Mesodermal cell (in vitro differentiated cells): ENCODE measurements around the gene F8.
"Not testable (repeated sequence)": the region's sequence is repeated elsewhere in the genome, so short reads cannot be mapped to it uniquely, and the experiment has no call there.

ENCODE experiments used
- H3K27ac ChIP-seq: 2 replicates; pipeline ENCODE4 v1.7.0; 2013; ENCODE audit warnings: mild to moderate bottlenecking, low read depth, low read length, moderate library complexity; ENCODE audit not compliant: severe bottlenecking
- H3K36me3 ChIP-seq: 2 replicates; pipeline ENCODE4 v1.7.1; 2013; ENCODE audit warnings: mild to moderate bottlenecking, low read length, moderate library complexity; ENCODE audit not compliant: control insufficient read depth, insufficient read depth
- H3K4me1 ChIP-seq: one replicate; pipeline ENCODE4 v1.7.1; 2013; ENCODE audit warnings: mild to moderate bottlenecking, low read length; ENCODE audit not compliant: insufficient read depth, control insufficient read depth, poor library complexity, severe bottlenecking
- H3K4me3 ChIP-seq: 2 replicates; pipeline ENCODE4 v1.7.0; 2013; ENCODE audit warnings: low read length, control low read depth, mild to moderate bottlenecking; ENCODE audit not compliant: insufficient read depth, poor library complexity, severe bottlenecking; ENCODE audit errors: extremely low read depth
- H3K9me3 ChIP-seq: 2 replicates; pipeline ENCODE4 v1.7.1; 2013; ENCODE audit warnings: mild to moderate bottlenecking, low read length, moderate library complexity; ENCODE audit not compliant: control insufficient read depth
- WGBS, 2 experiments: methylation state at CpG; one replicate each; pipeline ENCODE4 v1.1.5; 2013; ENCODE audit warnings: missing lambda C conversion rate in 2 of 2; ENCODE audit not compliant: insufficient coverage in 2 of 2; 5-methylcytosine and 5-hydroxymethylcytosine counted together

F8 gene

DNA sequence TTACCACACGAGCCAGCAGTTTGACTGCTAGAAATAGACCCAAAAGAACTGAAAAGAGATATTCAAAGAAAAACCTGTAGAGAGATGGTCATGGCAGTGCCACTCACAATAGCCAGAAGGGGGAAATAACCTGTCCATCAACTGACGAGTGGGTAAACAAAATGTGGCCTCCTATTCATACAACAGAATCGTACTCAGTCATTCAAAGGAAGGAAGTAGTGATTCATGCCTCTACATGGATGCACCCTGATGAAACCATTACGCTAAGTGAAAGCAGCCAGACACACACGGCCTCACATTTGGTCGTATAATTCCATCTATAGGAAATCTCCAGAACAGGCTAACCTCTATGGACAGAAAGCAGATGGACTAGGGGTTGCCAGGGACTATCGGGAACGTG lies 138.5 kb downstream of the F8 start:
- H3K9me3 ChIP-seq, H3K4me1 ChIP-seq: not testable (repeated sequence)

DNA sequence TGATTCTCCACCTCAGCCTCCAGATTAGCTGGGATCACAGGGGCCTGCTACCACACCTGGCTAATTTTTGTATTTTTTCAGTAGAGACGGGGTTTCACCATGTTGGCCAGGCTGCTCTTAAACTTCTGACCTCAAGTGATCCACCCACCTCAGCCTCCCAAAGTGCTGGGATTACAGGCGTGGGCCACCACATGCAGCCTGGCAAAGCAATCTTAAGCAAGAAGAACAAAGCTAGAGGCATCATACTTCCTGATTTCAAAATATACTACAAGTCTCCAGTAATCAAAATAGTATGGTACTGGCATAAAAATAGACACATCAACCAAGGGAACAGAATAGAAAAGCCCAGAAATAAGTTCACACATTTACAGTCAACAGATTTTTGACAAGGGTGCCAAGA lies 149.2 kb downstream of the F8 start:
- H3K27ac ChIP-seq, result no peak overlapping the region
- no peaks in the 10 kb centered on the region for H3K9me3 ChIP-seq
- no peak overlapping the region for H3K4me3 ChIP-seq
- 83% methylated on average over 1 of the region's 2 CpGs; no CpG with 5 or more reads in 1 of the 2 experiments for WGBS, 2 experiments
- no peaks in the 10 kb centered on the region for H3K36me3 ChIP-seq
- H3K4me1 ChIP-seq, result no peaks in the 10 kb centered on the region

More for the DNA sequence above, 138.5 kb downstream of the F8 start:
- H3K27ac ChIP-seq, H3K4me3 ChIP-seq, H3K36me3 ChIP-seq: not testable (repeated sequence)
- no CpG with 5 or more reads among the region's 8 CpGs for WGBS, 2 experiments

DNA sequence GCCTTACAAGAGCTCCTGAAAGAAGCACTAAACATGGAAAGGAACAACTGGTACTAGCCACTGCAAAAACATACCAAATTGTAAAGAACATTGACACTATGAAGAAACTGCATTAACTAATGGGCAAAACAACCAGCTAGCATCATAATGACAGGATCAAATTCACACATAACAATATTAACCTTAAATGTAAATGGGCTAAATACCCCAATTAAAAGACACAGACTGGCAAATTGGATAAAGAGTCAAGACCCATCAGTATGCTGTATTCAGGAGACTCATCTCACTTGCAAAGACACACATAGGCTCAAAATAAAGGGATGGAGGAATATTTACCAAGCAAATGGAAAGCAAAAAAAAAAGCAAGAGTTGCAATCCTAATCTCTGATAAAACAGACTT lies 154.0 kb downstream of the F8 start:
- H3K4me1 ChIP-seq, H3K36me3 ChIP-seq, H3K9me3 ChIP-seq, H3K27ac ChIP-seq, H3K4me3 ChIP-seq: not testable (repeated sequence)

DNA sequence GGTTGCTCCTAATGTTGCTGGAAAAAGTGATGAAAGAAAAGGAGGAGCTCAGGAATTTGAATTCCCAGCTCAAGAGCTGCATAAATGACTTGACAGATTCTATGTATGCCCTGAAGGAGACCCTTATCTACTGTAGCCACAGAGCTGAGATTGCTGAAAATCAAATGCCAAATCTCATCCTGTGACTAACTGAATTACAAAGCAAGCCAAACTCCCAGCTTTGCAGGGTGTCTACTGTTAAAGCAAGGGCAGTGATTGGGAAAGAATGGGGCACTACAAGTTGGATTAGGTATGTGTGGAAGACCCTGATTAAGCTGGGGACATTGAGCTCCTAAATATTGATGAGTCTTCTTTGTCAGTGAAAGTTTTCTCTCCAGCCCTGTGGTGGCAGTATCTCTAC lies 167.3 kb downstream of the F8 start:
- Histone ChIP-seq H3K4me3 (no peak overlapping the region), H3K36me3 (no peaks in the 10 kb centered on the region), H3K4me1 (no peaks in the 10 kb centered on the region), H3K27ac (no peak overlapping the region), H3K9me3 (no peaks in the 10 kb centered on the region)

DNA sequence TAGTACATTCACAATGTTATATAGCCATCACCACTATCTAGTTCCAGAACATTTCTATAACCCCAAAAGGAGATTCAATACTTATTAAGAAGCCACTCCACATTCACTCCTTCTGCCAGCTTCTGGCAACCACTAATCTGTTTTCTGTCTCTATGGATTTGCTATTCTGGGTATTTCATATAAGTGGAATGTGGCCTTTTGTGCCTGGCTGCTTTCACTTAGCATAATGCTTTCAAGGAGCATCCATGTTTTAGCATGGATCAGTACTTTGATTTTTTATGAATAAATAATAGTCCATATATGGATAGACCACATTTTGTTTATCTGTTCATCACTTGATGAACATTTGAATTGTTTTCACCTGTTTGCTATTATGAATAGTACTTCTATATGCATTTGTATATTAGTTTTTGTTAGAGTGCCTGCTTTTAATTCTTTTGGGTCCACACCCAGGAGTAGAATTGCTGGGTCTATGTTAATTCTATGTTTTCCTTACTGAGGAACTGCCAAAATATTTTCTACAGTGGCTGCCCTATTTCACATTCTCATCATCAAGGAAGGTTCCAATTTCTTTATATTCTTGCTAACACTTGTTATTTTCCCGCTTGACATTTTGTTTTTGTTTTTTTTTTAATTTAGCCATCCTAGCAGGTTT lies 171.4 kb downstream of the F8 start:
- Histone ChIP-seq H3K36me3 (no peaks in the 10 kb centered on the region), H3K27ac (no peak overlapping the region), H3K9me3 (no peaks in the 10 kb centered on the region), H3K4me3 (no peak overlapping the region), H3K4me1 (no peaks in the 10 kb centered on the region)
- no CpG with 5 or more reads among the region's 1 CpG for WGBS, 2 experiments

DNA sequence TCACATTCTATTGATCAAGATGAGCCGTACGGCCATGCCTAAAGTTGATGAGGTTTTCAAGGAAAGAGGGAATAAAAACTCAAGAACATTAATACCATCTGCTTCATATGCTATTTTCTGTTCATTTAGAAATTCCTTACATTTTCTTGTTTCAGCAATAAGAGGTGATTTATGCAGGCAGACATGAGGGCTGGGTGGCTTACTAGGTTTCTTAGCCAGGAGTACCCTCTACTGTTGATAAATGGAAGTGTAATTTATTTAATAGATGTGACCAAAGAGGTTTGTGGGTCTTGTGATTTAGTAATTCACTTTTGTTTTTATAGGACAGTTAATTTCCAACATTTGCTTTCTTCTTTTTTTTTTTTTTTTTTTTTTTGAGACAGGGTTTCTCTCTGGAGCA lies 181.7 kb downstream of the F8 start:
- Histone ChIP-seq H3K9me3 (no peaks in the 10 kb centered on the region), H3K4me3 (no peak overlapping the region), H3K27ac (no peak overlapping the region), H3K4me1 (no peaks in the 10 kb centered on the region), H3K36me3 (no peaks in the 10 kb centered on the region)
- WGBS, 2 experiments, result no CpG with 5 or more reads among the region's 2 CpGs

DNA sequence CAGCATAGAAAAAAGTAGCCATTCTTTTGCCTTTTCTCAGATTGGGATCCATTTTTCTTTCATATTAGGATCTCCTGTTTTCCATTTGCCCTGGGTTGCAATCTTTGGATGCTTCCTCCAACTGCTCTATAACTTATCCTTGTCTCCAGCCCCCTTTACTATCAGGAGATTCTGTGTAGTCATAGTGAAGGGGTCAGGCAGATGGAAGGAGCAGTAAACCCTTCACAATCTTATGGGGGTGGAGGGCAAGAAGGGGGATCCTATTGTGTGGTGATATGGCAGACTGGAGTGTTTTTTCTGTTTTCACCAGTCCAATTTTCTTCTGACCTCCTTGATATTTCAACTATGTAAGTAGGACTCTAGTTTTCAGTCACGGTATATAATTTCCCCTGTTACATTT lies 186.4 kb downstream of the F8 start:
- Histone ChIP-seq H3K36me3 (no peaks in the 10 kb centered on the region), H3K4me1 (no peaks in the 10 kb centered on the region), H3K27ac (no peak overlapping the region), H3K9me3 (no peaks in the 10 kb centered on the region), H3K4me3 (no peak overlapping the region)
- WGBS, 2 experiments, result no CpG with 5 or more reads among the region's 1 CpG

DNA sequence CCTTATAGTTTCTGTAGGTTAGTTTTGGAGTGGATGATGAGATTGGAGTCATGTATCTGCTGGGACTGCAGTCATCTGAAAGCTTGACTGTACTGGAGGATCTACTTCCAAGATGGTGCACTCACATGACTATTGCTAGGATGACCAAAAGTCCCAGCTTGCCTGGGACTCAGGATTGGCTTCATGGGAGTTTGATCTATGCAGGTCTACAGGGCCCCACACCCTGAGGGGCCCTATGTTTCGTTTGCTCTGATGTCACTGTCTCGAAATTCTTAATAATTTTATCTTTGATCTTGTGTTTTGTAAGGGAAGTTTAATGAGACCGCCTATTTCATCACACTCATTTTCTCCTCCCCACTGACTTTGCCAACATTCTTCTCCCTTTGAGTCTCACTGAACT lies 188.0 kb downstream of the F8 start, which contains the start of gene SMIM9:
TSS of gene SMIM9 (minus strand) at position 101 of the 400 bp plus-strand sequence. CDS start 3,806 bp downstream, outside the sequence.
- no CpG with 5 or more reads among the region's 3 CpGs for WGBS, 2 experiments
- Histone ChIP-seq H3K27ac (no peak within 1 kb of the TSS), H3K4me1 (no peaks in the 10 kb centered on the region), H3K9me3 (no peaks in the 10 kb centered on the region), H3K36me3 (no peaks in the 10 kb centered on the region), H3K4me3 (no peak within 1 kb of the TSS)

DNA sequence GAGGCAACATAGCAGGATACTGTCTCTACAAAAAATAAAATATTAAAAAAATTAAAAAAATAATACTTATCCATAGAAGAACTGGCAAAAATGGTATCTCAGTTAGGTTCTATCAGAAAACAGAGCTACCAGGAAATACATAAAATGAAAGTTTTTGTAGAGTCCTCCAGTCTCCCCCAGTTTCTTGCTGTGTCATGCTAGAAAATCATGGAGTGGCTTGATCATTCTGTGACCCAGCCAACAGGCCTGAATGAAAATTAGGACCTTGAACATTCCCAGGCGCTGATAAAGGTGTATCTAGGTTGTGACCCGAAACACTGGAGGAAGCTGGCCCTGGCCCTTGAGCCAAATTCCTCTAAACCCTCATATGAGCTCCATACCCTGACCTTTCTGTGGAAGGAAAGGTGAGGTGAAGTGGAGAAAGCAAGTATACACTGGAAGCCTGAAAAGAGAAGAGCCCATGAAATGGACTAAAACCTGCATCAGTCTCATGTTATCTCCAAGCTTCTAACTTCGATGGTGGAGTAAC lies 188.7 kb downstream of the F8 start:
- Histone ChIP-seq H3K9me3 (no peaks in the 10 kb centered on the region), H3K4me1 (no peaks in the 10 kb centered on the region), H3K4me3 (no peak overlapping the region), H3K27ac (no peak overlapping the region), H3K36me3 (no peaks in the 10 kb centered on the region)
- WGBS, 2 experiments, result 83% methylated on average over 1 of the region's 3 CpGs; no CpG with 5 or more reads in 1 of the 2 experiments

DNA sequence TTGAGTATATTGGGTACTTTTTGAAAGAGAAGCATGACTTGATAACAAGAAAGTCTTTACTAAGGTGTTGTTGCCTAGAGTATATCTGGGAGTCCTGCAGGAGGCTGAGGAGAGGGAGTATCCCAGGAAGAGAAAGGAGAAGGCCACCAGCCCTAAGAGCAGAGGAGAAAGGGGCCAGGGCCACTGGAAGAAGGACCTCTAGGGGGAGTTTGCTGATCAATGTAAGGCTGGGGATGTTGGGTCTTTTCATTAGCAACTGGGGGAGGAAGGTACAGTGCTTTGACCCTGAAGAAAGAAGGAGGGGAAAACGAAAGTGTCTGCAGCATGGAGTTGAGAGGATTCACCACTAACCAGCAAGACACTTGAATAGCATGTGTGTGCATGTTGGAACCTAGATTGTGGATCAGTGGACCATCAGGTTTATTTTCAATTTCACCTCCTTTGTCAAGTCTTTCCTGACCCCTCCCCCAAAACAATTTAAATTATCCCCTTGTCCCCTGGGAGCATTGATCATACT lies 192.5 kb downstream of the F8 start:
- Histone ChIP-seq H3K9me3 (no peaks in the 10 kb centered on the region), H3K4me1 (no peaks in the 10 kb centered on the region), H3K27ac (no peak overlapping the region), H3K36me3 (no peaks in the 10 kb centered on the region), H3K4me3 (no peak overlapping the region)
- no CpG with 5 or more reads among the region's 1 CpG for WGBS, 2 experiments

DNA sequence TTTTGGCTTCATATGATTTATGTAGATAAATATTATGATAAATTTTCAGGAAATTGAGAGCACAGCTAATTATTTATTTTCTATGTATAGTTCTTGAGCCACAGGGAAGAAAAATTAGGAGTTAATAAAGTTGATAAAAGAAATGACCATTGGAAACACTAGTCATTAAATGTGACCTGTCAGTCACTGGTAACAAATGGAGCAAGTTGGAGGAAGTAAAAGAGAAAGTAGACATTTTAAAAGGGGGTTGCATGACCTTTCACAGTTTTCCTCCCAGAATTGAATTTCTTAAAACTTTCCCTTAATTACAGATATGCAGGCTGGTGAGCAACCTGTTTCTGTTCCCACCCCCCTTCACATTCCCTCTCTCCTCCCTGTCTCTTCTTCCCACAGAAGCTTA lies 193.4 kb downstream of the F8 start:
- H3K27ac ChIP-seq, result no peak overlapping the region
- H3K4me1 ChIP-seq, result no peaks in the 10 kb centered on the region
- H3K9me3 ChIP-seq, result no peaks in the 10 kb centered on the region
- no peak overlapping the region for H3K4me3 ChIP-seq
- H3K36me3 ChIP-seq, result no peaks in the 10 kb centered on the region
